GM18520 (cell line): Measurements from ENCODE around the gene VPS26B.
"Not testable (repeated sequence)": the region's sequence is repeated elsewhere in the genome, so short reads cannot be mapped to it uniquely, and the experiment has no call there.

Experiments used
- ATAC-seq: cut with Tn5 transposase; IDR thresholded peaks from one replicate; pipeline ENCODE4 v1.9.1; 2021; ENCODE audit not compliant: unreplicated experiment

The VPS26B gene

DNA sequence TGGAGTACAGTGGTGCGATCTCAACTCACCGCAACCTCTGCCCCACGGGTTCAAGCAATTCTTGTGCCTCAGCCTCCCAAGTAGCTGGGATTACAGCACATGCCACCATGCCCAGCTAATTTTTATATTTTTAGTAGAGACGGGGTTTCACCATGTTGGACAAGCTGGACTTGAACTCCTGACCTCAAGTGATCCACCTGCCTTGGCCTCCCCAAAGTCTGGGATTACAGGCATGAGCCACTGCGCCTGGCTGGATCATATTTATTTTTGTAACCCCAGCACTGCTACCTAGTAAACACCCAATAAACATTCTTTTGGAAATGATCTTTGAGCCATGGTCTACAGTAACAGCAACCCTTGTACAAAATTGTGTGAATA is 30.7 kb downstream of the VPS26B start:
- not testable (repeated sequence) for ATAC-seq

GRCh38 chr11:134257101-134257500 is 32.6 kb downstream of the VPS26B start:
- no peak for ATAC-seq

DNA sequence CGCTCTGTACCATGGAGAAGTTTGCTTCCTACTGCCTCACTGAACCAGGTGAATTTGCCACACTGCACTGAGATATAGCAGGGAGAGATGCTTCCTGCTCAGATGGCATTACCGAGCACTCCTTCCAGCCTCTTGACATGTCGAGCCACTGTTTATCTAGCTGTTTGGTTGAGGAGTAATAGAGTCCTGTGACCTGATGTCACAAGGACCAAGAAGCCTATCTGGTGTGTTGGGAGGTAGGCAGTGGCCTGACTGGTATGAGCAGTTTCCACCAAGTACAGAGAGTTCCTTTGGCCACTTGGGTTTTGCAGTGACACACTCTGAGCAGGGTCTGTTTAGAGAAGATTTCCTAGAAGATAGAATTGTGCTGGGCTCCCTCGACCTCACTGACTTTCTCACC is 34.1 kb downstream of the VPS26B start:
- ATAC-seq: no peak

DNA sequence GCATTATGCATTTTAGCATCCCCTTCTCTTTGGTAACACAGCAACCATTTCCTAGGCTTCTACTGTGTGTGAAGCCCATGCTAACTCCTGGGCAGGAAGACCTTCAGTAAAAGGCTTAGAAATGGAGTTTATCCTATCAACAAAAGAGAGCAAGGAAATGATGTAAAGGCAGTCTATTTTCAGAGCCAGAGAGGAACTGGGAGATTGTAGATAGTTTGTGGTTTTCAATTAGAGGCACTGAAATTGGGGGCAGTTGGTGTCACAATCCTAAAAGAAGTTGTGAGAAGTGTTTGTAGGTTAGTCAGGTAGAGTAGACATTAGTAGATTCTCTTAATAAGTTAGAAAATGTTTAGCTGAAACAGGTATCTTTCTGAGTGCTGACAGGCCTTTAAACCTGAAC is 36.0 kb downstream of the VPS26B start:
- no peak for ATAC-seq

- ATAC-seq: no peak
These were observed 36.5 kb downstream of the VPS26B start for GRCh38 chr11:134260983-134261382.

GRCh38 chr11:134261626-134262488 is 37.4 kb downstream of the VPS26B start:
- ATAC-seq: no peak

GRCh38 chr11:134264966-134265764 is 40.7 kb downstream of the VPS26B start:
- no peak for ATAC-seq

DNA sequence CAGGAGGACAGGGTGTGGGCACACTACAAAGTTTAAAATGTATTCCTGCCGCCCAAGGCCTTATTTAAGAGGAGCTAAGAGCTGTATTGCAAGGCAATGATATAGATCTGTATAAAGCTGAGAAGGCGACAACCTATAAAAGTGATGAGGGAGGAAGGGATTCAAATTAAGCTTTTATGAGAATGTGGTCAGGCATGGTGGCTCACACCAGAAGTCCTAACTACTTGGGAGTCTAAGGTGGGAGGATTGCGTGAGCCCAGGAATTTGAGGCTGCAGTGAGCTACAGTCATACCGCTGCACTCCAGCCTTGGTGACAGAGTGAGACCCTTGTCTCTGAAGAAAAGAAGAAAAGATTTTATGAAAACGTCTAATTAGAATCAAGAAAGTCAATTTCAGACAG is 42.0 kb downstream of the VPS26B start:
- no peak for ATAC-seq

GRCh38 chr11:134266841-134267251 is 42.4 kb downstream of the VPS26B start:
- no peak for ATAC-seq

- no peak for ATAC-seq
These were observed 43.0 kb downstream of the VPS26B start for GRCh38 chr11:134267461-134267860.

DNA sequence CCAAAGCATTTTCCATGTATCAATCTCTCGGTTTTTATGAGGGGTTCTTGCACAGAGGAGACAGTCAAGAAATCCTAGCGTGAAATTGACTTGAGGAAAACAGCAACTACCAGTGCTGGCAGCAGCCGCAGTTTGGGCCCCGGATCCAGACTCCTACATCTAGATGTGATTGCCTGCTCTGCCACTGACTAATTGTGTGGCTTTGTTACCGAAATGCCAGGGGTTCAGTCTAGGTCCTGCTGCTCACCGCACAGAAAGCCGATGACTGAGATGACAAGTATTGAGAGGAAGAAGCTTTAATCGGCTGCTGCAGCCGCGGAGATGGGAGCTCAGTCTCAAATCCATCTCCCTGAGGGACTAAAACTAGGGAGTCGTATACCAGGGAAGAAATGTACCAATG is 43.5 kb downstream of the VPS26B start:
- ATAC-seq: no peak

DNA sequence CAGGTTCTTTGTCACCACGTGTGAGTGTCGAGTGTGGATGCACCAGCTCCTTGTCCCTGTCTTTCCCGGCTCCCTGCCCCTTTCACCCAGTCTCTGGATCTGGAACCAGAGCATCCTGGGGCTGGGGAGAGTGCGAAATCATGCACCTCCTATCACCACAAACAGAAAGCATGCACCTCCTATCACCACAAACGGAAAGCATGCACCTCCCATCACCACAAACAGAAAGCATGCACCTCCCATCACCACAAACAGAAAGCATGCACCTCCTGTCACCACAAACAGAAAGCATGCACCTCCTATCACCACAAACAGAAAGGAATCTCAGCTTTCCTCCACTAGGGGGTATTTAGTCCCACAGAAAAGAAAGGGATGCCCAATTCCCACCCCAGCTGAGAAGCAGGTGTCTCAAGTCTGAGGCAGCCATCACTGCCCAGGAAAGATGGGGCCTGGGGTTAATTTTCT is 45.8 kb downstream of the VPS26B start:
- no peak for ATAC-seq

GRCh38 chr11:134271978-134272377 is 47.5 kb downstream of the VPS26B start:
- no peak for ATAC-seq

DNA sequence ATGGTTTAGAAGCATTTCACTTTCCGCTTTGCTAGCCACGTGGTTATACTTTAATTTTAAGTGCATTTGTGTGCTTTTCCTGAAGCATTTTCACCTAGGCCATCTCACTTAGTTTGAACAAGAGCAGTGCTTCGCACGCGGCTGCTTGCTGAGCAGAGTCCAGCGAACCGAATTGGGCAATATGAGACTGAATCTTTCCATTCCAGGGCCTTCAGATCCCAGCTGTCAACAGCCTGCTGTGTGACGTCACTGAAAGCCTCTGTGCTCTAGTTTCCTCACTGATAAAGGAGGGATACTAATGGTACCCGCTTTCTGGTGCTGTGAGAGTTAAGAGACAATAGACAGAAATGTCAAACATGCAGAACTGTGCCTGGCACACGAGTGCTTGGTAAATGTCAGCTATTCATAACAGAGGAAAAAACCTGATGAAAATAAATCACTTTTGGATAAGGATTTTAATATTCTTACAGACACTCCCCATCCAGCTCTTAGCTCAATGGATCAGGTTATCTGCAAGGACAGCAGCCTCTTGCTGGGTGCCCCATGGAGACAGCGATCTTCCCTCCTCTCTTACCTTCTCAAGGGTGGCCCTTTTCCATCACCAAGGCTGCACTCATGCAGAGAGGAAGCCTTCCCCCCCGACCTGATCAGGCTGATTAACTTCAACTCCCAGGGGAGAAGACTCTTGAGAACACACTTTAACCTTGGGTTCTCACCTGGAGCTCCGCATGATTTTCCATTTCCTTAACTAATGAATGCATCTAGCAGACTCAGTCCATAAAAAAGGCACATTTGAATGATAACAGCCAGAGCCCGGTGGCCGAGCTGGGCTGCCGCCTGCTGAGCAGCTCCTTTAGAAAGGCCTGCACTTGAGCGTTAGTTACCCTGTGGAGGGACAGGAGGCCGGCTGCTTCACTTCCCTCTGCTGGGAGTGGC is 48.2 kb downstream of the VPS26B start:
- no peak for ATAC-seq

- ATAC-seq: no peak
These were observed 48.8 kb downstream of the VPS26B start for GRCh38 chr11:134273317-134273712.

GRCh38 chr11:134275188-134275533 is 50.7 kb downstream of the VPS26B start:
- ATAC-seq: no peak

GRCh38 chr11:134275534-134276395 is 51.3 kb downstream of the VPS26B start, which contains the start of gene GLB1L3:
Gene GLB1L3, plus strand, starts transcription at chr11:134276379. Its CDS starts 362 bp downstream, at chr11:134276741.
- no peak for ATAC-seq

DNA sequence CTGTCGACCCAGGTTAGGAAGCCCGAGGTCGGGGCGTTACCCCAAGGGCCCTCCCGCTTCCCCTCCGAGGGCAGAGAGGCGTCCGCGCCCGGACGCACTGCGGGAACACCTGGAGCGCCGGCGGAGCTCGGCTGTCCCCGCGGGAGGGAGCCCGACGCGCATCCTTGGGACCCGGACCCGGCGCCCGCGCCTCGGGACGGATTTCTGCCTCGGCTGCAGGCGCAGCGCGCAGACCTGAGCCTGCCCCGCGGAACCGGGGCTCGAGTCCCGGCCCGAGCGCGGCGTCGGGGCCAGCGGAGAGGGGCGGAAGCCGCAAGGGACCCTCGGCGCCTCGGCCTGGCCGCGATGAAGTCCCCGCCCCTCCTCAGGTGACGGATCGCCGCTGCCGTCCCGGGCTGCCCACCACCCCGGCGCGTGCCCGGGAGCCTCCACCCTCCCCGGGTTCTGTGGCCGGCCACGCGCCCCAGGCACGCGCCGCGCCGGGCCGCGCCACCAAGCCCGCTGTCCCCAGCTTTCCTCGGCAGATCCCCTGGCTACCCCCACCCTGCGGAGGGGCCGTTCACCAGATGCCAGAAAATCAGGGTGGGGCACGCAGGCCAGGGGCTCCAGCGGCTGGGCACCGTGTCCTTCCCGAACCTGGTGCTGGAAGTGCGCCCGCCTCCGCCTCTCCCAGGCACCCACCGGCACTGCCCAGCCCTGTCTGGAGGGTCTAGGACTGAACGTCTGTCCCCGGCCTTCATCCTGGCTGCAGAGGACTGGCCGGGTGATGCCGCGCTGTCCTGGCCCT is 52.1 kb downstream of the VPS26B start:
- ATAC-seq: no peak
